ENCODE measurements around the gene RELN. TPM values are rescaled to one million over a fixed set of nuclear protein-coding genes. Genes with fewer than 3 reads are reported as not detected.
"Not testable (repeated sequence)": the region's sequence is repeated elsewhere in the genome, so short reads cannot be mapped to it uniquely, and the experiment has no call there.

RELN gene
- total RNA-seq, 1 donor from 2014 or later = 7.4 TPM

DNA sequence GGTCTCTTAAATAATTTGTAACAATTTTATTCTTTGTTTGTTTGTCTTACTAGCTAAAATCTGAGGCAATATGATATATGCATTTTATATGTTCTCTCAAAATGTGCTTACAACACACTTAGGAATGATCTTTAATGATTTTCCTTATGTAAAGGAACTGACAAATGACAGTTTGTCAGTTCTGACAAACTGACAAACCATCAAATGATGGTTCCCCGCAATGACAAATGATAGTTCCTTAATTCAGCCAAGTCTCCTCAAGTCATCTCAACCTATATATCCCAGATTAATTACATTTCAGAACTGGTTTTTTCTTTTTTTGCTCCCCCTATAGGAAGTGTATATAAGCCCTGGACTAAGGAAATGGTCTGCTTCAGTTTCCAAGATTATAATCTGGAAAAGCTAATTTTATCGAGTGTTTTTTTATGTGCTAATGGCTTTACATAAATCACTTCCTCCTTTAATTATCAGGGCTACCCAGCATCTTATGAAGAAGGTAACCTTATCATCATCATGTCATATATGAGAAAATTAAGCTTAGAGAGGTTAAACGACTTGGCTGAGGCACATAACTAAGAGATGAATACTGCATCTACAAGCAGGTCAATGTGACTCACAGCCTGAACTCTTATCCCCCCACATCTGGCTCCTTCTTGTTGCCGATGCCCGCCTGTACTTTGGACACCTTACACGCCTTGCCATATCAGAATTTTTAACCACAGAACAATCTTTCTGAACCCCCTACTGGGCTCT, 75.1 kb downstream of the RELN start:
- no peaks in the 10 kb centered on the region for H3K4me1 ChIP-seq
- no peak overlapping the region for H3K27ac ChIP-seq
- intact Hi-C loops (cut with DNase I) = no loop called here
- no peaks in the 10 kb centered on the region for H3K9me3 ChIP-seq
- no peak overlapping the region for H3K4me3 ChIP-seq
- no peak for DNase-seq (ENCODE audit: extremely low spot score in 2 of 2)
- no peaks in the 10 kb centered on the region for H3K27me3 ChIP-seq
- TF ChIP-seq POLR2AphosphoS5 (IDR thresholded peaks at IDR 0.05; ENCODE audit: insufficient read depth in 1 of 2, low read depth in 1 of 2) (no peak), POLR2A (IDR thresholded peaks at IDR 0.05) (no peak)
- TF ChIP-seq, protein P1, sequence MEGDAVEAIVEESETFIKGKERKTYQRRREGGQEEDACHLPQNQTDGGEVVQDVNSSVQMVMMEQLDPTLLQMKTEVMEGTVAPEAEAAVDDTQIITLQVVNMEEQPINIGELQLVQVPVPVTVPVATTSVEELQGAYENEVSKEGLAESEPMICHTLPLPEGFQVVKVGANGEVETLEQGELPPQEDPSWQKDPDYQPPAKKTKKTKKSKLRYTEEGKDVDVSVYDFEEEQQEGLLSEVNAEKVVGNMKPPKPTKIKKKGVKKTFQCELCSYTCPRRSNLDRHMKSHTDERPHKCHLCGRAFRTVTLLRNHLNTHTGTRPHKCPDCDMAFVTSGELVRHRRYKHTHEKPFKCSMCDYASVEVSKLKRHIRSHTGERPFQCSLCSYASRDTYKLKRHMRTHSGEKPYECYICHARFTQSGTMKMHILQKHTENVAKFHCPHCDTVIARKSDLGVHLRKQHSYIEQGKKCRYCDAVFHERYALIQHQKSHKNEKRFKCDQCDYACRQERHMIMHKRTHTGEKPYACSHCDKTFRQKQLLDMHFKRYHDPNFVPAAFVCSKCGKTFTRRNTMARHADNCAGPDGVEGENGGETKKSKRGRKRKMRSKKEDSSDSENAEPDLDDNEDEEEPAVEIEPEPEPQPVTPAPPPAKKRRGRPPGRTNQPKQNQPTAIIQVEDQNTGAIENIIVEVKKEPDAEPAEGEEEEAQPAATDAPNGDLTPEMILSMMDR (IDR thresholded peaks at IDR 0.05) = no peak
- no peaks in the 10 kb centered on the region for H3K36me3 ChIP-seq

DNA sequence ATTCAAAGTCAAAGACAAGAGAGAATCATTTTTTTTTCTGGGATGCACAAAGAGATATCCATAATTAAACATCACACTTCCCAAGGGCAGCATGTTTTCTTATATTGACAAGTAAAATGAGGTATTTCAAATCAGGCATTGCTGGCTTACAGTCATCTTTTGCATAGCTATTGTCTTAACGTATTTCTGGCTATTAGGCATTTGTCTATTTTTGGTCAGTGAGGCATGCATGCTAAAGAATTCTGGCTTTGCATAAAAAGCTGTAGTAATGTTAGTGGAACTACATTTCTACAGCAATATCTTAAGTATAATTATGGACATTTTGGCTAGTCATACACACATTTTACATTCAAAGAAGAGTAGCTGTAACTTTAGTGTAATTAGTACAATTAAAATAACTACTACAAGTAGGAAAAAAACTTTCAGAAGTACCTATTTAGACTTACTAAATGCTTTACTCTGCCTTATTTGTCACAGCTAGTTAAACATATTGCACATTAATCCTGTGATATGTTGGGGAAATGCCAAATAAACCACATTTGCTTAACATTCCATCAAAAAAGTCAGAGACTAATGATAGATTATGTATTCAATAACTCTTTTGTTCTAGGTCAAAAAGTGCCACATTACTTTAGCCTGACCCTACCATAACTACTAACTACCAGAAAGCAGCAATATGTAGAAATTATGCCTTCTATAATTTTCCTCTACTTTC, 76.4 kb downstream of the RELN start:
- no peak for TF ChIP-seq POLR2AphosphoS5 (IDR thresholded peaks at IDR 0.05; ENCODE audit: insufficient read depth in 1 of 2, low read depth in 1 of 2)
- TF ChIP-seq, protein P1 (IDR thresholded peaks at IDR 0.05) = no peak
- TF ChIP-seq POLR2A (IDR thresholded peaks at IDR 0.05) = no peak
- H3K4me3 ChIP-seq = no peak overlapping the region
- DNase-seq (ENCODE audit: extremely low spot score in 2 of 2) = no peak
- no peaks in the 10 kb centered on the region for H3K36me3 ChIP-seq
- no peak overlapping the region for H3K27ac ChIP-seq
- intact Hi-C loops (cut with DNase I) = no loop called here
- no peaks in the 10 kb centered on the region for H3K4me1 ChIP-seq
- H3K9me3 ChIP-seq = no peaks in the 10 kb centered on the region
- no peaks in the 10 kb centered on the region for H3K27me3 ChIP-seq

DNA sequence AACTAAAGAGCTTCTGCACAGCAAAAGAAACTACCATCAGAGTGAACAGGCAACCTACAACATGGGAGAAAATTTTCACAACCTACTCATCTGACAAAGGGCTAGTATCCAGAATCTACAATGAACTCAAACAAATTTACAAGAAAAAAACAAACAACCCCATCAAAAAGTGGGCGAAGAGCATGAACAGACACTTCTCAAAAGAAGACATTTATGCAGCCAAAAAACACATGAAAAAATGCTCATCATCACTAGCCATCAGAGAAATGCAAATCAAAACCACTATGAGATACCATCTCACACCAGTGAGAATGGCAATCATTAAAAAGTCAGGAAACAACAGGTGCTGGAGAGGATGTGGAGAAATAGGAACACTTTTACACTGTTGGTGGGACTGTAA, 78.4 kb downstream of the RELN start:
- H3K9me3 ChIP-seq; H3K27ac ChIP-seq; intact Hi-C loops (cut with DNase I); DNase-seq (ENCODE audit: extremely low spot score in 2 of 2); H3K36me3 ChIP-seq; H3K27me3 ChIP-seq; H3K4me3 ChIP-seq; H3K4me1 ChIP-seq: not testable (repeated sequence)

DNA sequence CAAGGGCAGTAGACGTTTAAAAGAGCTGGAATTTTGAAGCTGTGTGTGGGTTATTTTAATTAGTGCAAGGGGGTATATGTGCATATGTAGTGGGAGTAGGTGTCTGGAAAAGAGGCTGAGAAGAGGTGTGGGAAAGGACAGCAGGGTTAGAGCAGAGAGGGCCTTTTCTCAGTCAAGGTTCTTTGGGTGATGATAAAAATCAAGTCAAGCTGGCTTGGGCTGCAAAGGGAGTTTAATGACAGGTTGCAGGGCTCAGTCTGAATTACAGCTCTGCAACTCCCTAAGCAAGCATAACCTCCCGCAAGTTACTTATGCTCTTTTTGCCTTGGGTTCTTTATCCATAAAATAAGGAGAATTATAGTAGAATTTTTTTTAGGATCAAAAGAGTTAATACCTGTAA, 83.5 kb downstream of the RELN start:
- intact Hi-C loops (cut with DNase I) = no loop called here
- TF ChIP-seq, protein P1 (IDR thresholded peaks at IDR 0.05) = no peak
- TF ChIP-seq POLR2AphosphoS5 (IDR thresholded peaks at IDR 0.05; ENCODE audit: insufficient read depth in 1 of 2, low read depth in 1 of 2) (no peak), POLR2A (IDR thresholded peaks at IDR 0.05) (no peak)

DNA sequence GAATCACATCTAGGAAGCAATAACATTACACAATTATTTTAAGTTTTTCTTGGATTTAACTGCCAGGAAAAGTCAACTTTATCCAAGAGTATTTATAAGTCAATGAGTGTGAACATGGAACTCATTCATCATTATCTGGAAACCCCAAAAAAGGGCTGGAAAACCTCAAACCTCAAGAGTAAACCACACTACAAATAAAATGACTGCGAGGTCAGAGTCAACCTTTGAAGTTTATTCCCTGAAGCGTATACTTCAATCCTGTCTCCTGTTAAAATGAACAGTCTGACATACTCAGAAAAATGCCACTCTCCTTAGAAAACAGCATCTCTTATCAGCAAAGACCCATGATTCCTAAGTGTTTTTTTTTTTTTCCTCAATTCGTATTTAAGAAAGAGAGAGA, 86.5 kb downstream of the RELN start:
- H3K36me3 ChIP-seq = no peaks in the 10 kb centered on the region
- intact Hi-C loops (cut with DNase I) = no loop called here
- TF ChIP-seq, protein P1 (IDR thresholded peaks at IDR 0.05) = no peak
- TF ChIP-seq POLR2AphosphoS5 (IDR thresholded peaks at IDR 0.05; ENCODE audit: insufficient read depth in 1 of 2, low read depth in 1 of 2) (no peak), POLR2A (IDR thresholded peaks at IDR 0.05) (no peak)
- no peak overlapping the region for H3K4me3 ChIP-seq
- no peak overlapping the region for H3K27ac ChIP-seq
- no peaks in the 10 kb centered on the region for H3K4me1 ChIP-seq
- no peak for DNase-seq (ENCODE audit: extremely low spot score in 2 of 2)
- H3K27me3 ChIP-seq = no peaks in the 10 kb centered on the region
- H3K9me3 ChIP-seq = no peaks in the 10 kb centered on the region

More for the DNA sequence above, 83.5 kb downstream of the RELN start:
- Histone ChIP-seq H3K36me3 (no peaks in the 10 kb centered on the region), H3K4me3 (no peak overlapping the region), H3K9me3 (no peaks in the 10 kb centered on the region), H3K4me1 (no peaks in the 10 kb centered on the region), H3K27ac (no peak overlapping the region), H3K27me3 (no peaks in the 10 kb centered on the region)
- no peak for DNase-seq (ENCODE audit: extremely low spot score in 2 of 2)

DNA sequence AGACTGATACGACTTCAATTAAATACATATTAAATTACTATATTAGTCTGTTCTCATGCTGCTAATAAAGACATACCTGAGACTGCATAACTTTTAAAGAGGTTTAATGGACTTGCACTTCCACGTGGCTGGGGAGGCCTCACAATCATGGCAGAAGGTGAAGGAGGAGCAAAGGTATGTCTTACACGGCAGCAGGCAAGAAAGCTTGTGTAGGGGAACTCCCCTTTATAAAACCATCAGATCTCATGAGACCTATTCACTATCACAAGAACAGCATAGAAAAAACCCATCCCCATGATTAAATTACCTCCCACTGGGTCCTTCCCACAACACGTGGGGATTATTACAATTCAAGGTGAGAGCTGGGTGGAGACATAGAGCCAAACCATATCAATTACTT, 92.6 kb downstream of the RELN start:
- H3K4me1 ChIP-seq; H3K9me3 ChIP-seq; H3K27ac ChIP-seq; H3K4me3 ChIP-seq; H3K27me3 ChIP-seq; DNase-seq (ENCODE audit: extremely low spot score in 2 of 2); intact Hi-C loops (cut with DNase I); H3K36me3 ChIP-seq: not testable (repeated sequence)
